ENCODE measurements around the gene PCDH9. TPM values are rescaled to one million over a fixed set of nuclear protein-coding genes. Genes with fewer than 3 reads are reported as not detected.

Gene PCDH9
- total RNA-seq, 1 donor from 2014 or later, result 0.75 TPM

DNA sequence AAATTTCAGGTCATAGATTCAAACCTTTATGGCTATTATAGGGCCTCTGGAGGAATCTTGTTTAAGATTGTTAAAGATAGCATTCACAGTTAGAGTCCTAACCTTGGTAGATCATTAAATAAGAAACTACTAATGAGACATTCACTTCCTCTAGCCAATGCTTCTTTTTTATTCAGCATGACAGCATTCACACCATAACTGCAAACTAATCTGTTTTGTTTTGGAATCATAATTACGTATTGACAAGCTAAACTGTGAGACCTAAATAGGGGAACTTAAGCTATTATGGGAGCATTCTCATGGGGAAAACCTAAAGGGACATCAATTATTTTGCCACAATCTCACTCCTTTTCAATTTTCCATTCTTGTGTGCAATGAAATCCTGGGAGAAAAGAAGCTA, 653.8 kb downstream of the PCDH9 start:
- TF ChIP-seq, protein P1, sequence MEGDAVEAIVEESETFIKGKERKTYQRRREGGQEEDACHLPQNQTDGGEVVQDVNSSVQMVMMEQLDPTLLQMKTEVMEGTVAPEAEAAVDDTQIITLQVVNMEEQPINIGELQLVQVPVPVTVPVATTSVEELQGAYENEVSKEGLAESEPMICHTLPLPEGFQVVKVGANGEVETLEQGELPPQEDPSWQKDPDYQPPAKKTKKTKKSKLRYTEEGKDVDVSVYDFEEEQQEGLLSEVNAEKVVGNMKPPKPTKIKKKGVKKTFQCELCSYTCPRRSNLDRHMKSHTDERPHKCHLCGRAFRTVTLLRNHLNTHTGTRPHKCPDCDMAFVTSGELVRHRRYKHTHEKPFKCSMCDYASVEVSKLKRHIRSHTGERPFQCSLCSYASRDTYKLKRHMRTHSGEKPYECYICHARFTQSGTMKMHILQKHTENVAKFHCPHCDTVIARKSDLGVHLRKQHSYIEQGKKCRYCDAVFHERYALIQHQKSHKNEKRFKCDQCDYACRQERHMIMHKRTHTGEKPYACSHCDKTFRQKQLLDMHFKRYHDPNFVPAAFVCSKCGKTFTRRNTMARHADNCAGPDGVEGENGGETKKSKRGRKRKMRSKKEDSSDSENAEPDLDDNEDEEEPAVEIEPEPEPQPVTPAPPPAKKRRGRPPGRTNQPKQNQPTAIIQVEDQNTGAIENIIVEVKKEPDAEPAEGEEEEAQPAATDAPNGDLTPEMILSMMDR (IDR thresholded peaks at IDR 0.05; ENCODE audit: insufficient read depth, low read length, poor library complexity, severe bottlenecking), result no peak
- Histone ChIP-seq H3K36me3 (ENCODE audit: control insufficient read depth, insufficient read depth, low read length) (no peaks in the 10 kb centered on the region), H3K27me3 (ENCODE audit: control insufficient read depth, insufficient read depth, low read length) (no peaks in the 10 kb centered on the region), H3K4me3 (ENCODE audit: low read depth, low read length) (no peak overlapping the region)
- DNase-seq (ENCODE audit: low read depth), result no peak

DNA sequence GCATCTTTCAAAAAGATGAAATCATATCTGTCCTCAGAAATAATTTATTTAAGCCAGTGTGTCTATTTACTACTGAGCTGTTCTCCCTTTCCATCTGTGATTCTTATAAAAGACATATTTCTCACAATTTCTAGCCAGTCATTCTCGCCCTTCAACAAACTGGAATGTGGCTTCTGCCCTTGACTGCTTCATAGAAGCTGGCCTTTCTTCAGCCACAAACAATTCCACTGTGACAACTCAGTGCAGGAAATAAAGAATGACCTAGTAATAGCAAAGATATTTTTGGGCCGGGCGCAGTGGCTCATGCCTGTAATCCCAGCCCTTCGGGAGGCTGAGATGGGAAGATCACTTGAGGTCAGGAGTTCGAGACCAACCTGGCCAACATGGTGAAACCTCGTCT, 655.5 kb downstream of the PCDH9 start:
- TF ChIP-seq, protein P1 (IDR thresholded peaks at IDR 0.05; ENCODE audit: insufficient read depth, low read length, poor library complexity, severe bottlenecking), result no peak
- H3K36me3 ChIP-seq (ENCODE audit: control insufficient read depth, insufficient read depth, low read length), result no peaks in the 10 kb centered on the region
- DNase-seq (ENCODE audit: low read depth), result no peak
- no peak overlapping the region for H3K4me3 ChIP-seq (ENCODE audit: low read depth, low read length)
- no peaks in the 10 kb centered on the region for H3K27me3 ChIP-seq (ENCODE audit: control insufficient read depth, insufficient read depth, low read length)

DNA sequence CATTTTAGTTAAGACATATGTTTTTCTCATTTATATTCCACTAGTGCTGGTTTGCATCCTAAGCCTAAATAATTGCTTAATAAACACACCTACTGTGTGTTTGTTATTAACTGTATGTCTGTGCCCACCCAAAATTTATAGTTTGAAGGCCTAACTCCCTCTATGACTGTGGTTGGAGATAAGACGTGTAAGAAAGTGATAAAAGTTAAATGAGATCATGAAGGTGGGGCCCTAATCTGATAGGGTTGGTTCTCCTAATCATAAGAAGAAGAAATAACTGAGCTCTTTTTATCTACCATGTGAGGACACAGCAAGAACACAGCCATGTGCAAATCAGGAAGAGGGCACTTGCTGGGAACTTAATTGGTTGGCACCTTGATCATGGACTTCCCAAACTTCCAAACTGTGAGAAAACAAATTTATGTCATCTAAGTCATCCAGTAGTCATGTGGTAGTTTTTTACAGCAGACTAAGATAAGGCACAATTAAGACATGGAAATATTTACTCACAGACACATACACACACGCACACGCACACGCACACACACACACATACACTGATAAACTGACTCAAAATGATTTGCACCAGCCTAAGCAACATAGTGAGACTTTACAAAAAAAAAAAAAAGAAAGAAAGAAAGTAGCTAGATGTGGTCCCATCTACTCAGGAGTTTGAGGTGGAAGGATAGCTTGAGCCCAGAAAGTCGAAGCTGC, 662.1 kb downstream of the PCDH9 start:
- Histone ChIP-seq H3K27me3 (ENCODE audit: control insufficient read depth, insufficient read depth, low read length) (no peaks in the 10 kb centered on the region), H3K4me3 (ENCODE audit: low read depth, low read length) (no peak overlapping the region), H3K36me3 (ENCODE audit: control insufficient read depth, insufficient read depth, low read length) (no peaks in the 10 kb centered on the region)
- TF ChIP-seq, protein P1 (IDR thresholded peaks at IDR 0.05; ENCODE audit: insufficient read depth, low read length, poor library complexity, severe bottlenecking), result no peak
- DNase-seq (ENCODE audit: low read depth), result no peak

DNA sequence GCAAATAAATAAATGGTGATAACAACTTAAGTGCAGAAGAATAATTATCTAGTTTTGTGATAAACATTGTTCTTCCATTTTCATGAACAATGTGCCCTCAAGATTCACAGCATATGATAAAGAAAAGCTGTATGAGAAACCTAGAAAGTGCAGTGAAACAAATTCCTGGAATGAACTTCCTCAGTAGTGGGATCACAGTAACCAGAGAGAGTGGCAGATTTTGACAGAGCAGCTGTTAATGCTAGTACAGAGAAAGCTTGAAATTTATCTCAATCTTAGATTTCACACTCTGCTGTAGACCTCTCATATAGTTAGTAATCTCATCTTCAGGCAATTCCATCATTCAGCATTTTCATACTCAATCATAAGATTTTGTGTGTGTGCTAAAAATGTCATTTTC, 664.9 kb downstream of the PCDH9 start:
- Histone ChIP-seq H3K27me3 (ENCODE audit: control insufficient read depth, insufficient read depth, low read length) (no peaks in the 10 kb centered on the region), H3K36me3 (ENCODE audit: control insufficient read depth, insufficient read depth, low read length) (no peaks in the 10 kb centered on the region), H3K4me3 (ENCODE audit: low read depth, low read length) (no peak overlapping the region)
- no peak for DNase-seq (ENCODE audit: low read depth)
- TF ChIP-seq, protein P1 (IDR thresholded peaks at IDR 0.05; ENCODE audit: insufficient read depth, low read length, poor library complexity, severe bottlenecking), result no peak

DNA sequence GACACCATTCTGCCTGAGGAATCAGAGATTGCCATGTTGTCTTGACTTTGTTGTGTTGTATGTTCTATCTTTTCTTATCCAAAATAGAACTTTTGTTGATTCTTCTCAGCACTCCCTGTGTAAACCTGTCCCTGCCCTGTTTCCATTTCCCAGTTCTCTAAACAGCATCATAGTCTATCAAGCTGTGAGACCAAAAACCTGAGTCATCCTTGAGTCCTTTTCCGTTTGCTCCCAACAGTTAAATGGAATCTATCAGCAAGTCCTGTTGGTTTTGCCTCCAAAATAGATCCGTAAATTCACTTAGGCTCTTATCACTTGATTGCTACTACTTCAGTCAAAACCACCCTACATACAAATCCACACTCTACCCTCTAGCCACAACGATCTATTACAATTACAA, 667.1 kb downstream of the PCDH9 start:
- TF ChIP-seq, protein P1 (IDR thresholded peaks at IDR 0.05; ENCODE audit: insufficient read depth, low read length, poor library complexity, severe bottlenecking), result no peak
- H3K36me3 ChIP-seq (ENCODE audit: control insufficient read depth, insufficient read depth, low read length), result no peaks in the 10 kb centered on the region
- DNase-seq (ENCODE audit: low read depth), result no peak
- H3K27me3 ChIP-seq (ENCODE audit: control insufficient read depth, insufficient read depth, low read length), result no peaks in the 10 kb centered on the region
- no peak overlapping the region for H3K4me3 ChIP-seq (ENCODE audit: low read depth, low read length)

DNA sequence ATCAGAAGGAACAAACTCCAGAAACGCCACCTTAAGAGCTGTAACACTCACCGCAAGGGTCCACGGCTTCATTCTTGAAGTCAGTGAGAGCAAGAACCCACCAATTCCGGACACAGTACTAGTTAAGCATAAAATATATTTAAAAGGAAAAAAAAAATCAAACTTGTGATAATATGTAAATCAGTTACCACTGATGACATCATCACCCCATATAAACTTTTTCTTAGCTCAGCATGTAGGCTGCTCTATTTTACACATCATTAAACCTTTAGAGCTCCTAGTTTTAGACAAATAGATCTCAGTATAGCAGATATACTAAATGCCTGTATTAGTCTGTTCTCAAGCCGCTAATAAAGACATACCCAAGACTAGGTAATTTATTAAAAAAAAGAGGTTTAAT, 668.1 kb downstream of the PCDH9 start:
- DNase-seq (ENCODE audit: low read depth), result no peak
- Histone ChIP-seq H3K4me3 (ENCODE audit: low read depth, low read length) (no peak overlapping the region), H3K27me3 (ENCODE audit: control insufficient read depth, insufficient read depth, low read length) (no peaks in the 10 kb centered on the region), H3K36me3 (ENCODE audit: control insufficient read depth, insufficient read depth, low read length) (no peaks in the 10 kb centered on the region)
- TF ChIP-seq, protein P1 (IDR thresholded peaks at IDR 0.05; ENCODE audit: insufficient read depth, low read length, poor library complexity, severe bottlenecking), result no peak

Measured in kidney epithelial cell (primary cell).